Heart left ventricle (tissue), 16 donors: ENCODE data around the gene NSMF. TPM values are rescaled to one million over a fixed set of nuclear protein-coding genes. Genes with fewer than 3 reads are reported as not detected.
A peak's percentile ranks its signal among the peaks of the same experiment; 100 is the strongest.

Experiments used
- ATAC-seq, 4 donors: fragments of 200-7000 bp; cut with Tn5 transposase; one replicate each; pipeline ENCODE4 v1.9.1; 2020 to 2022; ENCODE audit warnings: moderate library complexity in 4 of 4, mild to moderate bottlenecking in 3 of 4, moderate number of reproducible peaks in 1 of 4
- DNase-seq, 5 donors: peaks; one replicate each; pipeline ENCODE4 v3.0.0-alpha.2; 2020
- H3K27ac ChIP-seq, 12 donors: fragments of 200-600 bp; sonication (generic) in 4 of 12; one replicate each; pipeline versions ENCODE4 v1.5.0 to v1.8.0; 2016 to 2022; ENCODE audit warnings: mild to moderate bottlenecking in 2 of 12
- H3K27me3 ChIP-seq, 9 donors: fragments of 200-600 bp; sonication (generic) in 2 of 9; one replicate each; pipeline versions ENCODE4 v1.5.1 to v1.8.0; 2016 to 2022; ENCODE audit warnings: mild to moderate bottlenecking in 3 of 9
- H3K36me3 ChIP-seq, 9 donors: fragments of 200-600 bp; sonication (generic) in 2 of 9; one replicate each; pipeline versions ENCODE4 v1.5.0 to v1.8.0; 2018 to 2022; ENCODE audit warnings: mild to moderate bottlenecking in 2 of 9
- H3K4me1 ChIP-seq, 12 donors: fragments of 200-600 bp; sonication (generic) in 4 of 12; one replicate each; pipeline versions ENCODE4 v1.5.0 to v1.8.0; 2016 to 2022; ENCODE audit warnings: mild to moderate bottlenecking in 3 of 12
- H3K4me3 ChIP-seq, 12 donors: fragments of 200-600 bp; sonication (generic) in 4 of 12; one replicate each; pipeline versions ENCODE4 v1.5.0 to v1.8.0; 2017 to 2022; ENCODE audit warnings: mild to moderate bottlenecking in 9 of 12, moderate library complexity in 4 of 12
- H3K9me3 ChIP-seq, 12 donors: fragments of 200-600 bp; sonication (generic) in 4 of 12; one replicate each; pipeline versions ENCODE4 v1.5.0 to v1.8.0; 2016 to 2022; ENCODE audit warnings: mild to moderate bottlenecking in 1 of 12
- POLR2A ChIP-seq, 2 donors: fragments of 450-650 bp; IDR thresholded peaks; one replicate each; pipeline ENCODE4 v1.6.1; 2017; ENCODE audit warnings: antibody characterized with exemption in 2 of 2, mild to moderate bottlenecking in 2 of 2, moderate library complexity in 2 of 2
- WGBS, 4 donors: extraction: QIAGEN DNeasy Blood & Tissue Kit in 2 of 4; methylation state at CpG; one replicate each; pipeline versions ENCODE4 v1.1.5 to v1.1.7; 2013 to 2018; 5-methylcytosine and 5-hydroxymethylcytosine counted together
- intact Hi-C, 10 donors: fragments of 100-400 bp; cut with DNase I; formaldehyde crosslinking; loops; one replicate each; pipeline versions ENCODE4 v1.11.1 to v1.14.2; 2022
- polyA plus RNA-seq, 2 donors: library from polyadenylated mRNA; stranded (reverse); fragments of 200-250 nt; gene quantifications; one replicate each; pipeline ENCODE4 v1.2.3, GENCODE V29; 2013
- total RNA-seq, 9 donors: library from RNA; depleted of rRNA in 2 of 9; stranded (reverse); fragments of >200 nt in 2 of 9; fragmentation: NEBNext Ultra II Directional in 3 of 9; extraction: Animal tissue kit (Norgen Biotek cat#: 25700) in 3 of 9; gene quantifications; one replicate each; pipeline versions ENCODE4 v1.1.0 to v1.2.4, GENCODE V29; 2016 to 2023
- TF ChIP-seq, protein P1 (sequence below), 12 donors: fragments of 200-600 bp; sonication (generic) in 4 of 12; IDR thresholded peaks; one replicate each; pipeline versions ENCODE4 v1.5.0 to v1.8.0; 2018 to 2022; ENCODE audit warnings: antibody characterized with exemption in 12 of 12, mild to moderate bottlenecking in 5 of 12
- donor health status: ischemic (EF 13 %, LVEDD 7.1; RV severe dilation, severe dysfunction).
- donor health status: healthy with polysubstance abuse.
- donor health status: DM: no; HTN: yes; CAD: no.
- donor health status: DM: no; HTN: no; CAD: no.
- donor health status: ischemic (EF 25% LVEDD 6.9; RV normal size, moderate dysfunction).
- donor health status: ischemic (EF 25% LVEDD 5.7; RV mildly dilated, moderate dysfunction).
- donor health status: healthy.
- donor health status: DM: yes; HTN: yes; CAD: no.
- donor health status: ischemic (EF 35%, LVEDD 5.7; RV mildly dilated, moderate dysfunction).
- donor health status: nonischemic (EF 11% LVEDD 7.7; RV severe dilation, severe dysfunction).
- donor health status: DM: yes; HTN: yes; CAD: no.
- donor health status: PGD.
- donor health status: ischemic (EF 29% LVEDD 5.4; RV normal size, mild dysfunction).
- donor health status: nonischemic (EF 23%, LVEDD 6.1; RV moderate dilation, normal function).

The NSMF gene
- total and polyA plus RNA-seq, 11 donors, result 7.5 to 22.1 (median 13.4) TPM

DNA sequence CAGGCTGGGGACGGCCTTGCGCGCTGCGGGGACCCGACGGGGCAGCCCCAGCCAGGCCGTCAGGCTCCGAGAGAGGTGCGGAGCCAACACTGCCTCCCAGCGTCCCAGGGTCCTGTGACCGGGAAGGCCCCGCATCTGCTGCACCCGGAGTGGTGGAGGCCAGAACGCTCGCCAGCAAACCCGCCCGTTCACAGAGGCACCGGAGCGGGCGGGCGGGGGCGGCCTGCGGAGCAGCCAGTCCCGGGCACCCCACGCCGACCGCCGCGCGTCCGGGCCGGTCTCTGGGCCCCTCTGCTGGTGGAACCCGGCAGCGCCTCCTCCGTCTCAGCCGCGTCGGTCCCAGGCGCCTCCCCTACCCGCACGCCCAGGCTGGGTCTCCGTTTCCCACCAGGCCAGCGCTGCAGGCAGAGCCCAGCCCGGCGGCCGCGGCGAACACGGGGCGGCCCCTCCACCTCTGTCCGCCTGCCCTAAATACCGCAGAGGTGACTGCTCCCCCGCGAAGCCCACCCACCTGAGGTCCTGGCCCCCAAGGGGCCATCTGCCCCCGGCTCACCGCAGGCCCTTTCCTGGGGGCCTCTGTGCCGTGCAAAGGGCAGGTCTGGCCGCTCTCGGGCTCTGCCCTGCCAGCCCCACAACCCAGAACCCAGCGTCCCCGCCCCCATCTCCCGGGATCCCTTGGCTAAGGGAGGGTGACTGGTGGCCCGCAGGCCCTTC lies 52.1 kb downstream of the NSMF start:
- no peaks in the 10 kb centered on the region for H3K9me3 ChIP-seq
- peak; percentile 21 to 89 (median 83) for ATAC-seq
- H3K4me1 ChIP-seq, result peaks cover 0 to 50% (median 30%) of the 10 kb centered on the region in 12 donors
- no peaks in the 10 kb centered on the region for H3K36me3 ChIP-seq
- H3K4me3 ChIP-seq, result peak overlapping the region in 11 of 12 donors; percentile 23 to 57 (median 50)
- peak overlapping the region in 11 of 12 donors; percentile 18 to 87 (median 72) for H3K27ac ChIP-seq
- intact Hi-C loops, result loop anchor here (2.0 to 10.0 kb wide), 7 partner anchors 55 to 125 kb away; partner anchors contain the start of gene NRARP (in 2 of the 10)
- TF ChIP-seq, protein P1, sequence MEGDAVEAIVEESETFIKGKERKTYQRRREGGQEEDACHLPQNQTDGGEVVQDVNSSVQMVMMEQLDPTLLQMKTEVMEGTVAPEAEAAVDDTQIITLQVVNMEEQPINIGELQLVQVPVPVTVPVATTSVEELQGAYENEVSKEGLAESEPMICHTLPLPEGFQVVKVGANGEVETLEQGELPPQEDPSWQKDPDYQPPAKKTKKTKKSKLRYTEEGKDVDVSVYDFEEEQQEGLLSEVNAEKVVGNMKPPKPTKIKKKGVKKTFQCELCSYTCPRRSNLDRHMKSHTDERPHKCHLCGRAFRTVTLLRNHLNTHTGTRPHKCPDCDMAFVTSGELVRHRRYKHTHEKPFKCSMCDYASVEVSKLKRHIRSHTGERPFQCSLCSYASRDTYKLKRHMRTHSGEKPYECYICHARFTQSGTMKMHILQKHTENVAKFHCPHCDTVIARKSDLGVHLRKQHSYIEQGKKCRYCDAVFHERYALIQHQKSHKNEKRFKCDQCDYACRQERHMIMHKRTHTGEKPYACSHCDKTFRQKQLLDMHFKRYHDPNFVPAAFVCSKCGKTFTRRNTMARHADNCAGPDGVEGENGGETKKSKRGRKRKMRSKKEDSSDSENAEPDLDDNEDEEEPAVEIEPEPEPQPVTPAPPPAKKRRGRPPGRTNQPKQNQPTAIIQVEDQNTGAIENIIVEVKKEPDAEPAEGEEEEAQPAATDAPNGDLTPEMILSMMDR (IDR thresholded peaks at IDR 0.05), result peak; percentile 74 to 93 (median 87)
- no peak for TF ChIP-seq POLR2A (IDR thresholded peaks at IDR 0.05)
- peak; percentile 69 to 89 (median 80) for DNase-seq
- H3K27me3 ChIP-seq, result peaks cover 0 to 15% (median 0%) of the 10 kb centered on the region in 9 donors
- 1 to 14% (median 3%) methylated on average over 7 to 63 of the region's 63 CpGs for WGBS, 4 donors

DNA sequence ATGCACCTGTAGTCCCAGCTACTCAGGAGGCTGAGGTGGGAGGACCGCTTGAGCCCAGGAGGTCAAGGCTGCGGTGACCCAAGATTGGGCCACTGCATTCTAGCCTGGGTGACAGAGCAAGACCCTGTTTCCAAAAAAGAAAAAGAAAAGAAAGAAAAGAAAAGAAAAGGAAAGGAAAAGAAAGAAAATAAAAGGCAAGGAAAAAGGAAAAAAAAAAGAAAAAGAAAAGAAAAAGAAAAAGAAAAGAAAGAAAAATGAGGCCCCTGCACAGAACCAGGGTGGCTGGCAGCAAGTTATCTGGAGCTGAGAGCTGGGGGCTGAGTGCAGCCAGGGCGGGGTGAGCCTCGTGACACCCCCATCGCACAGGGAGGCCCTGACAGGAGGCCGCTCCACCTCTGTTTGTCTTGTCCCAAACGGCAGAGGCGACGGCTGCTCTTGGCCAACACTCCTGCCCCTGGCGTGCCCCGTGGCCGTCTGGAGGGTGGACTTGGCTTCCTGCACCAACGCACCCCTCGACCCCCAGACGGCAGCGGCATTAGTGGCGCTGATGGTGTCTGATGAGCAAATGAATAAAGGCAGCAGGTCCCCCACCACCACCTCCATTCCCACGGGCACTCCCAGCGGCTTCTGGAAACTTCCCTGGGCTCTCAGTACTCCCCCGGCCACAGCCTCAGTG lies 52.9 kb downstream of the NSMF start:
- intact Hi-C loops, result loop anchor here (2.0 to 10.0 kb wide), 7 partner anchors 54 to 124 kb away; partner anchors contain the start of gene NRARP (in 2 of the 10)

DNA sequence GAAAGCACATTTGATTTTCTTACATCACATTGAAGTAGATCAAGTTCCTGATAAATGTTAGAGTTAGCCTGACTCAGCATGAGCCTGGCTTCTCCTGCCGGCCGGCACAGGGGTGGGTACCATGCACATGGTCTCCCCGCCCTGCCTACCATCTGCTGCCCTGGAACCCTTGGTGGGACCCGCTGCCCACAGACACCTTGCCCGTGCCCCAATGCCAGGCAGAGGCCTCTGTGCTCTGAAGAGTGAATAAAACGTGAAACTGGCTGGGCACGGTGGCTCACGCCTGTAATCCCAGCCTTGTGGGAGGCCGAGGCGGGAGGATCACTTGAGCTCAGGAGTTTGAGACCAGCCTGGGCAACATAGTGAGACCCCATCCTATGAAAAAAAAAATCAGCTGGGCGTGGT lies 53.5 kb downstream of the NSMF start:
- no peaks in the 10 kb centered on the region for H3K9me3 ChIP-seq
- DNase-seq, result peak in 1 of 5 donors; percentile 53
- WGBS, 4 donors, result 94 to 97% (median 95%) methylated on average over 9 to 11 of the region's 11 CpGs
- no peak overlapping the region for H3K27ac ChIP-seq
- intact Hi-C loops, result loop anchor here (2.0 to 10.0 kb wide), 7 partner anchors 53 to 123 kb away; partner anchors contain the start of gene NRARP (in 2 of the 10)
- no peaks in the 10 kb centered on the region for H3K36me3 ChIP-seq
- peaks cover 0 to 40% (median 19%) of the 10 kb centered on the region in 12 donors for H3K4me1 ChIP-seq
- no peak for TF ChIP-seq POLR2A (IDR thresholded peaks at IDR 0.05)
- TF ChIP-seq, protein P1 (IDR thresholded peaks at IDR 0.05), result no peak
- no peak overlapping the region for H3K4me3 ChIP-seq
- ATAC-seq, result no peak
- peaks cover 0 to 15% (median 0%) of the 10 kb centered on the region in 9 donors for H3K27me3 ChIP-seq

More for the DNA sequence above, 52.9 kb downstream of the NSMF start:
- DNase-seq, result peak in 1 of 5 donors; percentile 53
- Histone ChIP-seq H3K27ac (peak overlapping the region in 8 of 12 donors; percentile 18 to 87 (median 74)), H3K4me3 (peak overlapping the region in 11 of 12 donors; percentile 23 to 57 (median 50)), H3K27me3 (peaks cover 0 to 15% (median 0%) of the 10 kb centered on the region in 9 donors), H3K9me3 (no peaks in the 10 kb centered on the region), H3K36me3 (no peaks in the 10 kb centered on the region), H3K4me1 (peaks cover 0 to 45% (median 24%) of the 10 kb centered on the region in 12 donors)
- TF ChIP-seq POLR2A (IDR thresholded peaks at IDR 0.05), result no peak
- TF ChIP-seq, protein P1 (IDR thresholded peaks at IDR 0.05), result no peak
- 57 to 59% (median 58%) methylated on average over 20 of the region's 20 CpGs for WGBS, 4 donors
- ATAC-seq, result no peak
